Measurements from ENCODE around the gene FUT6.
"Not testable (repeated sequence)": the region's sequence is repeated elsewhere in the genome, so short reads cannot be mapped to it uniquely, and the experiment has no call there.

The FUT6 gene

DNA sequence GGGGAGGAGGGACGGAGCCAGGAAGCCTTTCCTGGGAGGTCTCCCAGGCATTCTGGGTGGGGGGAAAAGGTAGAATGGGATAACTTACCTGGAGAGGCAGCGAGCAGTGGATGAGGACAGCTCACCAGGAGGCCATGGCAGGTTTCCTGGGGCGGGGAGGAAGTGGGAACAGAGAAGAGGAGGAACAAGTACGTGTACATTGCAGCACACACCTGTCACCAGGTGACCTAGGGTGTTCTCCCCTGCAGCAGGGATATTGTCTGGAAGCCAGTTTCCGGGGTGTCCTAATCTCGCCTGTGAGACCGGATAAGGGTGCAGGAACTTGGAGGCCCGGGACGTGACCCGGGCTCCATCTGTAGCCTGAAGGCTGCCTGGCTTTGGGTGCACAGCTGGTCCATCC, 11.8 kb upstream of the FUT6 start, which contains the start of gene FUT3:
TSS of gene FUT3 (minus strand) at position 148 of the 400 bp plus-strand sequence.
- Histone ChIP-seq H3K9ac (ENCODE audit: low read length) (no peak within 1 kb of the TSS), H3K4me1 (ENCODE audit: control insufficient read depth, insufficient read depth, low read length) (peaks cover 4% of the 10 kb centered on the region), H3K27me3 (replicated peaks; ENCODE audit: control insufficient read depth, insufficient read depth, low read length) (peaks cover 32% of the 10 kb centered on the region), H3K36me3 (ENCODE audit: control insufficient read depth, insufficient read depth, low read length, severe bottlenecking) (no peaks in the 10 kb centered on the region), H3K9me3 (ENCODE audit: control insufficient read depth, low read length) (no peaks in the 10 kb centered on the region), H3K4me3 (ENCODE audit: low read length) (no peak within 1 kb of the TSS)
- DNase-seq (ENCODE audit: low read depth), result no peak

DNA sequence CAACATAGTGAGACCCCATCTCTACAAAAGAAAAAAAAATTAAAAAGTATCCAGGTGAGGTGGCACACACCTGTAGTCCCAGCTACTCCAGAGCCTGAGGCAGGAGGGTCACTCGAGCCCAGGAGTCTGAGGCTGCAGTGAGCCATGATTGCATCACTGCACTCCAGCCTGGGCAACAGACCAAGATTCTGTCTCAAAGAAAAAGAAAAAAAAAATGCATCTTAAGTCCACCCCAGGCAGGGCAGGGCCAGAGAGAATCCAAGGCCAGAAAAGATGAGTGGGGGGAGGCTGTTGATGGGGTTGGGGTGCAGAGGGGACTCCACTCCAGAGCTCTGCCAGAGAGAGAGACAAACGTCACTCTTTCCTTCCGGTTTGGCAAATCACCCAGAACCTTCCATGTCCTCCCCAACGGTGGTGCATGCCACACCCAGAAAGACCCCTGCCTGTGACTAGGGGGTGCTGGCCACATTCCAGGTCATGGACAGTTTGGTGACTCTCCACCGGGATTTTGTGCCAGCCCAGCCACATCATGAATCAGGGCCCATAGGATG, 11.3 kb upstream of the FUT6 start:
- Histone ChIP-seq H3K4me3 (ENCODE audit: low read length) (no peak overlapping the region), H3K9ac (ENCODE audit: low read length) (no peak overlapping the region), H3K36me3 (ENCODE audit: control insufficient read depth, insufficient read depth, low read length, severe bottlenecking) (no peaks in the 10 kb centered on the region), H3K27me3 (replicated peaks; ENCODE audit: control insufficient read depth, insufficient read depth, low read length) (peaks cover 27% of the 10 kb centered on the region), H3K9me3 (ENCODE audit: control insufficient read depth, low read length) (no peaks in the 10 kb centered on the region), H3K4me1 (ENCODE audit: control insufficient read depth, insufficient read depth, low read length) (peaks cover 4% of the 10 kb centered on the region)
- DNase-seq (ENCODE audit: low read depth), result peak; percentile 69

DNA sequence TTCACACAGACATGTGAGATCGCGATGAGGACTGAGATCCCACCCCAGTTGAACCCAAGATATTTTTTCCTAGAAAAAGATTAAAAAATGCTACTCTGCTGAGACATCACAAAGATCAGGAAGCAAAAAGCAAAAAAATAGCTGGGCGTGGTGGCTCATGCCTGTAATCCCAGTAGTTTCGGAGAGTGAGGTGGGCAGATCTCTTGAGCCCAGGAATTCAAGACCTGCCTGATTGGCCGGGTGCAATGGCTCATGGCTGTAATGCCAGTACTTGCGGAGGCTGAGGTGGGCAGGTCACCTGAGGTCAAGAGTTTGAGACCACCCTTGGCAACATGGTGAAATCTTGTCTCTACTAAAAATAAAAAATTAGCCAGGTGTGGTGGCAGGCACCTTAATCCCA, 10.7 kb upstream of the FUT6 start:
- Histone ChIP-seq H3K4me1 (ENCODE audit: control insufficient read depth, insufficient read depth, low read length) (peaks cover 4% of the 10 kb centered on the region), H3K27me3 (replicated peaks; ENCODE audit: control insufficient read depth, insufficient read depth, low read length) (peaks cover 21% of the 10 kb centered on the region), H3K9me3 (ENCODE audit: control insufficient read depth, low read length) (no peaks in the 10 kb centered on the region), H3K4me3 (ENCODE audit: low read length) (no peak overlapping the region), H3K36me3 (ENCODE audit: control insufficient read depth, insufficient read depth, low read length, severe bottlenecking) (no peaks in the 10 kb centered on the region), H3K9ac (ENCODE audit: low read length) (no peak overlapping the region)
- no peak for DNase-seq (ENCODE audit: low read depth)

DNA sequence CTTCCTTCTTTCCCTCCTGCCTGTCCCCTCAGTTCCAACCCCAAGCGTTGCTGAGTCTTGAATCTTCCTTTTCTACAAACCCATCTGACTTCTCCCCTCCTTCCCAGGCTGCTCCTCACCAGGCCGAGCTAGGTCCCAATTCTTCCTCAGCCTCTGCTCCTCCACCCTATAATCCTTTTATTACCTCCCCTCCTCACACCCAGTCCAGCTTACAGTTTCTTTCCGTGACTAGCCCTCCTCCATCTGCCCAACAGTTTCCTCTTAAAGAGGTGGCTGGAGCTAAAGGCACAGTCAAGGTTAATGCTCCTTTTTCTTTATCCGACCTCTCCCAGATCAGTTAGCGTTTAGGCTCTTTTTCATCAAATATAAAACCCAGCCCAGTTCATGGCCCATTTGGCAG, 9.1 kb upstream of the FUT6 start:
- H3K9me3 ChIP-seq (ENCODE audit: control insufficient read depth, low read length); H3K9ac ChIP-seq (ENCODE audit: low read length); H3K4me1 ChIP-seq (ENCODE audit: control insufficient read depth, insufficient read depth, low read length); H3K36me3 ChIP-seq (ENCODE audit: control insufficient read depth, insufficient read depth, low read length, severe bottlenecking); H3K4me3 ChIP-seq (ENCODE audit: low read length); DNase-seq (ENCODE audit: low read depth): not testable (repeated sequence)
- H3K27me3 ChIP-seq (replicated peaks; ENCODE audit: control insufficient read depth, insufficient read depth, low read length), result peaks cover 18% of the 10 kb centered on the region

DNA sequence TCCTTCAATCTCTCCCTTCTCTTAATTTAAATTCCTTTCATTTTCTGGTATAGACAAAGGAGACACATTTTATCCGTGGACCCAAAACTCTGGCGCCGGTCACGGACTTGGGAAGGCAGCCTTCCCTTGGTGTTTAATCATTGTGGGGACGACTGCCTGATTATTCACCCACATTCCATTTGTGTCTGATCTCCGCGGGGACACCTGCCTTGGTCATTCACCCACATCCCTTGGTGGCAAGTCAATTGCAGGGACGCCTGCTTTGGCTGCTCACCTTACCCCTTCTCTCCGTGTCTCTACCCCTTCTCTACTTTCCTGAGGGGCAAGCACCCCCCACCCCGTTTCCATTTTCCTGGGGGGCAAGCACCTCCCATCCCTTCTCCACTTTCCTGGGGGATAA, 8.3 kb upstream of the FUT6 start:
- H3K27me3 ChIP-seq (replicated peaks; ENCODE audit: control insufficient read depth, insufficient read depth, low read length), result peaks cover 16% of the 10 kb centered on the region
- DNase-seq (ENCODE audit: low read depth); H3K9ac ChIP-seq (ENCODE audit: low read length); H3K4me1 ChIP-seq (ENCODE audit: control insufficient read depth, insufficient read depth, low read length); H3K9me3 ChIP-seq (ENCODE audit: control insufficient read depth, low read length); H3K4me3 ChIP-seq (ENCODE audit: low read length); H3K36me3 ChIP-seq (ENCODE audit: control insufficient read depth, insufficient read depth, low read length, severe bottlenecking): not testable (repeated sequence)

DNA sequence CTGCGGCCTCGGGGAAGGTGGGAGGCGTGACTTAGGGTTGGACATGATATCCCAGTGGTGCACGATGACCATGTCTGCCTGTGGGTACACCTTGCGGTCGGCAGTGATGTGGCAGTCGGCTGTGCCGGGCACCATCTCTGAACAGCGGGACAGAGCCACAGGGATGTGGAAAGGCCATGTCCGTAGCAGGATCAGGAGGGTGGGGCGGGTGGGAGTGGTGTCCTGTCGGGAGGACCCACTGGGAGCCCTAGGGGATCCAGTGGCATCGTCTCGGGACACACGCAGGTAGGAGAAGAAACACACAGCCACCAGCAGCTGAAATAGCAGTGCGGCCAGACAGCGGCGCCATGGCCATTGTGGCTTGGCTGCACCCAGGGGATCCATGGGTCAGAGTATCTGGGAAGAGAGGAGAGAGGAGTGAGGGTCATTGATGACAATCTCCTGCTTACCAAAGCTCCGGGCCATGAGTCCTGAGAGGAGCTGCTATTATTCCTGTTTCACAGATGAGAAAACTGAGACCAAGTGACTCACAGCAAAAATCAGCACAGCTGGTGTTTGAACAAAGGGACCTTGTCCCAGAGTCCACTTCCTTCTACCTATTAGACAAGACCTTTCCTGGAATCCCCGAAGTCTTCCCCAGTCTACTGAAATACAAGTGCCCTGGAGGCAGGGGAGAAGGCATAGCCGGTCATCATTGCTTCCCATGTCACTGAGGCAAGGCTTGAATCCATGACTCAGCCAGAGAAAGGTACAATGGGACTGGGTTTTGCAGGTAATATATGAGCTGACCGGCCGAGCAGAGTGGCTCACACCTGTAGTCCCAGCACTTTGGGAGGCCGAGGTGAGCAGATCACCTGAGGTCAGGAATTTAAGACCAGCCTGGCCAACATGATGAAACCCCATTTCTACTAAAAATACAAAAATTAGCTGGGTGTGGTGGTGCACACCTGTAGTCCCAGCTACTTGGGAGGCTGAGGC, 5.2 kb upstream of the FUT6 start:
- Histone ChIP-seq H3K4me1 (ENCODE audit: control insufficient read depth, insufficient read depth, low read length) (no peaks in the 10 kb centered on the region), H3K4me3 (ENCODE audit: low read length) (no peak overlapping the region), H3K9me3 (ENCODE audit: control insufficient read depth, low read length) (no peaks in the 10 kb centered on the region), H3K27me3 (replicated peaks; ENCODE audit: control insufficient read depth, insufficient read depth, low read length) (peaks cover 8% of the 10 kb centered on the region), H3K36me3 (ENCODE audit: control insufficient read depth, insufficient read depth, low read length, severe bottlenecking) (no peaks in the 10 kb centered on the region), H3K9ac (ENCODE audit: low read length) (no peak overlapping the region)
- no peak for DNase-seq (ENCODE audit: low read depth)

DNA sequence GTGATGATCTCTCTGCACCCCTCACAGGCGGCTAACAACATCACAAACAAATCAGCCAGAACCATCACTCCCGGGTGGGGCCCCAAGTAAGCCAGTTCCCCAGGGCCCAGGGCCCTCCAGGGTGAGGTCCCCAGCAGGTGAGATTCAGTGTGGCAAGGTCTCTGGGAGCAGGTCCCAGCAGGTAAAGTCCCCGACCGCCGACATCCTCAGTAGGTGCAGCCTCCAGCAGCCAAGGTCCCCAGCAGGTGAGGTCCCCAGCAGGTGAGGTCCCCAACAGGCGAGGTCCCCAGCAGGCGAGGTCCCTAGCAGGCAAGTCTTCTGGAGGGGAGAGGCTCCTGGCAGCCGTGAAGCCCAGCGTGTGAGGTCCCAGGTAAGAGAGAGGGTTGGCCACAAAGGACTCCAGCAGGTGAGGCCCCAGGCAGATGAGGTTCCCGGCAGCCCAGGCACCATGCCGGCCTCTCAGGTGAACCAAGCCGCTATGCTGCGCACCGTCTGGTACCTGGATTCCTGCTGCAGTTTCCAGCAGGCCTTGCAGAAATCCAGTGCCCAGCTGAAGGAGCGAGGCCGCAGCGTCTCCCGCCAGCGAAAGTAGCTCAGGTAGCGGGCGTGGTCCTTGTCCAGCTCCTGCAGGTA, 3.9 kb upstream of the FUT6 start:
- H3K36me3 ChIP-seq (ENCODE audit: control insufficient read depth, insufficient read depth, low read length, severe bottlenecking), result no peaks in the 10 kb centered on the region

DNA sequence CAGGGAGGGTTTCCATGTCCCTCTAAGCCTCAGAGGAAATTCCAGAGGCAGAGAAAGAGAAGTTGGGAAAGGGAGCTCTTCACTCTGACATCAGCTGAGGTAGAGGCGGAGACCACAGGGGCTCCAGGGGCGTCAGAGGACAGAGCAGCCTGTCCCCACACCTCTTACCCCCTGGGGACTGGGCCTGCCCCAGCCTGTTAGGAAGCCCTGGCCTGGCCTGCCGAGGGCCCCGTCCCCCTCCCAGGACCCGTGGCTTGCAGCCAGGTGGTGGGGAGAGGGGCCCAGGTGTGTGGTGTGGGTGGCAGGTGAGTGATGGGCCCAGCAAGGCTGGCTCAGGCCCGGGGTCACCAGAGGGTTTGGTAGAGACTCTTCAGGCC, 2.2 kb upstream of the FUT6 start:
- not testable (repeated sequence) for H3K9me3 ChIP-seq (ENCODE audit: control insufficient read depth, low read length); H3K4me1 ChIP-seq (ENCODE audit: control insufficient read depth, insufficient read depth, low read length); H3K9ac ChIP-seq (ENCODE audit: low read length); DNase-seq (ENCODE audit: low read depth); H3K4me3 ChIP-seq (ENCODE audit: low read length); H3K36me3 ChIP-seq (ENCODE audit: control insufficient read depth, insufficient read depth, low read length, severe bottlenecking)
- H3K27me3 ChIP-seq (replicated peaks; ENCODE audit: control insufficient read depth, insufficient read depth, low read length), result peaks cover 21% of the 10 kb centered on the region

More for the DNA sequence above, 3.9 kb upstream of the FUT6 start:
- H3K9me3 ChIP-seq (ENCODE audit: control insufficient read depth, low read length), result no peaks in the 10 kb centered on the region
- H3K27me3 ChIP-seq (replicated peaks; ENCODE audit: control insufficient read depth, insufficient read depth, low read length), result peaks cover 16% of the 10 kb centered on the region
- DNase-seq (ENCODE audit: low read depth), result no peak
- H3K9ac ChIP-seq (ENCODE audit: low read length), result no peak overlapping the region
- no peaks in the 10 kb centered on the region for H3K4me1 ChIP-seq (ENCODE audit: control insufficient read depth, insufficient read depth, low read length)
- no peak overlapping the region for H3K4me3 ChIP-seq (ENCODE audit: low read length)

DNA sequence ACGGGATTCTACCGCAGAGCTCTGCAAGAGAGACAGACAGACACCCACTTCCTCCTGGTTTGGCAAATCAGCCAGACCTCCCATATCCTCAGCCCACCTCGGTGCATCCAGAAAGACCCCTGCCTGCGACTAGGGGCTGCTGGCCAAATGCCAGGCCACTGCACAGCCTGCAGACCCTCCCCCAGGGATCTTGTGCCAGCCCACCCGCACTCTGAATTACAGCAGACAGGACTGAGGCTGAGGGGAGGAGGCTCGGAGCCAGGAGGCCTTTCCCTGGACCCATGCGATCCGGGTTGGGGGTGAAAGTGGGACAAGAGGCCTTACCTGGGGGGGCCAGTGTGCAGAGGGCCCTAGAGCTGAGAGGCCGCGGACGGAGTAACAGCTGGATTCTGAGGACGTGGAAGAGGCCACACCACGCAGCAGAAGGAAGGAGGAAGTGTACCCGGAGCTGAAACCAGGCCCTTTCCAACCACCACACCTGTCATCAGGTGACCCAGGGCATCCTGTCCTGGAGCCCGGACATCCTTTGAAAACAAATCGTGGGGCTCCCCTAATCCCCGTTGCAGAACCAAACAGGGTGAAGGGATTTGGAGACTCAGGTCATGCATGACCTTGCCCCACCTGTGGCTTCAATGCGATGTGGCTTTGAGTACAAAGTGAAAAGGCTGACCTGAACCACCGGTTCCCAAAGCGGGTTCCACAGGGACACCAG, 993 bp downstream of the FUT6 start:
- Histone ChIP-seq H3K9ac (ENCODE audit: low read length) (no peak overlapping the region), H3K36me3 (ENCODE audit: control insufficient read depth, insufficient read depth, low read length, severe bottlenecking) (no peaks in the 10 kb centered on the region), H3K4me3 (ENCODE audit: low read length) (no peak overlapping the region), H3K27me3 (replicated peaks; ENCODE audit: control insufficient read depth, insufficient read depth, low read length) (peaks cover 22% of the 10 kb centered on the region), H3K4me1 (ENCODE audit: control insufficient read depth, insufficient read depth, low read length) (no peaks in the 10 kb centered on the region), H3K9me3 (ENCODE audit: control insufficient read depth, low read length) (no peaks in the 10 kb centered on the region)
- DNase-seq (ENCODE audit: low read depth), result no peak

DNA sequence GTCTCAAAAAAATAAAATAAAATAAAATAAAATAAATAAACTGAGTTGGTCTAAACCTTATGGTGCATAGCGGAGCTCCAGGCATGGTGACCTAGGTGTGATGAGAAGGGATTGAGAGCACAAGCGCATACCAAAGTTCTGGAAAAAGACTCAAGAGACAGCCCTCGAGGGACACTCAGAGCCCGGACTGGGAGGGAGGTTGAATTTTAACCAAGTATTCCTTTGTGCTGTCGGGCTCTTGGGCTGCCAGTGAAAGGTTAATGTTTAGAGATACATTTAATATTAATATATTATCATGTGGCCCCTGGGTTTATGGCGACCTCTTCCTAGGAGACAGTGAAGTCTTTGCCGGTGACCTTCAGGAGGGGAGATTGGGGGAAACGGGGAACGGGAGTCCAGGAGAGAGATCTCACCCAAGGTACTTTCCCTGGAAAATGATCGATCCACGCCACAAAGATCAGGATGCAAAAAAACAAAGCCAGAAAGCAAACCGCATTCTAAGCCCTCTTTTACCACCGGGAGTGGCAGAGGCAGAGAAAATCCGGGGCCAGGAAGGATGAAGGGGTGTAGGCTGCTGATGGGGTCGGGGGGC, 1.6 kb downstream of the FUT6 start:
- Histone ChIP-seq H3K36me3 (ENCODE audit: control insufficient read depth, insufficient read depth, low read length, severe bottlenecking) (no peaks in the 10 kb centered on the region), H3K27me3 (replicated peaks; ENCODE audit: control insufficient read depth, insufficient read depth, low read length) (peaks cover 21% of the 10 kb centered on the region), H3K4me3 (ENCODE audit: low read length) (no peak overlapping the region), H3K9ac (ENCODE audit: low read length) (no peak overlapping the region), H3K4me1 (ENCODE audit: control insufficient read depth, insufficient read depth, low read length) (no peaks in the 10 kb centered on the region), H3K9me3 (ENCODE audit: control insufficient read depth, low read length) (no peaks in the 10 kb centered on the region)
- DNase-seq (ENCODE audit: low read depth), result no peak
